Mesenchymal stem cell (in vitro differentiated cells and primary cell): ENCODE results near the gene SLC35E1.

Source experiments
- DNase-seq: peaks from one replicate; pipeline ENCODE4 v3.0.0-alpha.2; 2013
- H2AFZ ChIP-seq: one replicate; pipeline ENCODE4 v1.6.1; 2013; ENCODE audit warnings: low read depth, mild to moderate bottlenecking, control low read depth, inconsistent platforms, low read length, moderate library complexity
- H2AK5ac ChIP-seq: 2 replicates; pipeline ENCODE4 v1.6.1; 2013; ENCODE audit warnings: low read length, moderate library complexity, mild to moderate bottlenecking, inconsistent platforms; ENCODE audit not compliant: severe bottlenecking
- H2BK120ac ChIP-seq: one replicate; pipeline ENCODE4 v1.6.1; 2013; ENCODE audit warnings: low read depth, mild to moderate bottlenecking, inconsistent platforms, low read length, moderate library complexity
- H2BK12ac ChIP-seq, 2 experiments: one replicate each; pipeline ENCODE4 v1.6.1; 2013; ENCODE audit warnings: inconsistent platforms in 2 of 2, low read length in 2 of 2, mild to moderate bottlenecking in 2 of 2, moderate library complexity in 2 of 2, control low read depth in 1 of 2
- H2BK15ac ChIP-seq: one replicate; pipeline ENCODE4 v1.6.1; 2013; ENCODE audit warnings: mild to moderate bottlenecking, low read depth, inconsistent platforms; ENCODE audit not compliant: poor library complexity, severe bottlenecking
- H2BK5ac ChIP-seq: 2 replicates; pipeline ENCODE4 v1.6.1; 2013; ENCODE audit warnings: low read depth, mild to moderate bottlenecking, low read length, control low read depth, inconsistent platforms; ENCODE audit not compliant: poor library complexity, severe bottlenecking
- H3K14ac ChIP-seq, 2 experiments: one replicate each; pipeline ENCODE4 v1.6.1; 2013; ENCODE audit warnings: inconsistent platforms in 2 of 2, low read length in 2 of 2, control low read depth in 1 of 2, mild to moderate bottlenecking in 1 of 2, moderate library complexity in 1 of 2
- H3K18ac ChIP-seq, 2 experiments: one replicate each; pipeline ENCODE4 v1.6.1; 2013; ENCODE audit warnings: inconsistent platforms in 2 of 2, low read length in 2 of 2, control low read depth in 1 of 2, low read depth in 1 of 2, mild to moderate bottlenecking in 1 of 2
- H3K23ac ChIP-seq, 2 experiments: one replicate each; pipeline ENCODE4 v1.6.1; 2013; ENCODE audit warnings: inconsistent platforms in 2 of 2, low read length in 2 of 2, mild to moderate bottlenecking in 2 of 2, moderate library complexity in 2 of 2, control low read depth in 1 of 2
- H3K27ac ChIP-seq: 2 replicates; pipeline ENCODE4 v1.5.1; 2013; ENCODE audit warnings: mild to moderate bottlenecking, moderate library complexity, low read length, control low read depth, inconsistent platforms; ENCODE audit not compliant: poor library complexity, severe bottlenecking
- H3K27me3 ChIP-seq, 2 experiments: 2 replicates each; pipeline versions ENCODE4 v1.6.1 to v1.7.0; 2013; ENCODE audit warnings: low read length in 2 of 2, mild to moderate bottlenecking in 2 of 2, moderate library complexity in 2 of 2, control low read depth in 1 of 2, inconsistent platforms in 1 of 2; ENCODE audit not compliant: control insufficient read depth in 1 of 2, insufficient read depth in 1 of 2
- H3K36me3 ChIP-seq, 2 experiments: 2 replicates each; pipeline versions ENCODE4 v1.6.1 to v1.7.0; 2013; ENCODE audit warnings: low read length in 2 of 2, control low read depth in 1 of 2, inconsistent platforms in 1 of 2, low read depth in 1 of 2, mild to moderate bottlenecking in 1 of 2; ENCODE audit not compliant: insufficient read depth in 2 of 2, control insufficient read depth in 1 of 2
- H3K4ac ChIP-seq, 2 experiments: one replicate each; pipeline ENCODE4 v1.6.1; 2013; ENCODE audit warnings: inconsistent platforms in 2 of 2, low read length in 2 of 2, mild to moderate bottlenecking in 2 of 2, moderate library complexity in 2 of 2, control low read depth in 1 of 2, low read depth in 1 of 2
- H3K4me1 ChIP-seq: 2 replicates; pipeline ENCODE4 v1.6.1; 2013; ENCODE audit warnings: low read depth, low read length, control low read depth; ENCODE audit not compliant: control insufficient read depth, insufficient read depth
- H3K4me2 ChIP-seq: 2 replicates; pipeline ENCODE4 v1.6.1; 2013; ENCODE audit warnings: low read length, mild to moderate bottlenecking, inconsistent platforms; ENCODE audit not compliant: poor library complexity, severe bottlenecking
- H3K4me3 ChIP-seq, 2 experiments: 2 replicates each; pipeline versions ENCODE4 v1.5.1 to v1.7.0; 2013; ENCODE audit warnings: low read length in 2 of 2, mild to moderate bottlenecking in 2 of 2, control low read depth in 1 of 2, low read depth in 1 of 2; ENCODE audit not compliant: insufficient read depth in 1 of 2
- H3K79me1 ChIP-seq: replicated peaks from 2 replicates; pipeline ENCODE4 v1.6.1; 2013; ENCODE audit warnings: mild to moderate bottlenecking, control low read depth, low read length, inconsistent platforms; ENCODE audit not compliant: poor library complexity, severe bottlenecking
- H3K9ac ChIP-seq: 2 replicates; pipeline ENCODE4 v1.7.0; 2013; ENCODE audit warnings: mild to moderate bottlenecking, low read length, moderate library complexity
- H3K9me3 ChIP-seq: 2 replicates; pipeline ENCODE4 v1.7.0; 2013; ENCODE audit warnings: mild to moderate bottlenecking, low read length; ENCODE audit not compliant: control insufficient read depth
- H4K8ac ChIP-seq: one replicate; pipeline ENCODE4 v1.6.1; 2013; ENCODE audit warnings: inconsistent platforms, mild to moderate bottlenecking, low read length, moderate library complexity
- H4K91ac ChIP-seq: one replicate; pipeline ENCODE4 v1.6.1; 2013; ENCODE audit warnings: mild to moderate bottlenecking, low read length, inconsistent platforms
- WGBS: methylation state at CpG from one replicate; pipeline ENCODE4 v1.1.7; 2013; ENCODE audit warnings: mixed read lengths; 5-methylcytosine and 5-hydroxymethylcytosine counted together

Gene SLC35E1

DNA sequence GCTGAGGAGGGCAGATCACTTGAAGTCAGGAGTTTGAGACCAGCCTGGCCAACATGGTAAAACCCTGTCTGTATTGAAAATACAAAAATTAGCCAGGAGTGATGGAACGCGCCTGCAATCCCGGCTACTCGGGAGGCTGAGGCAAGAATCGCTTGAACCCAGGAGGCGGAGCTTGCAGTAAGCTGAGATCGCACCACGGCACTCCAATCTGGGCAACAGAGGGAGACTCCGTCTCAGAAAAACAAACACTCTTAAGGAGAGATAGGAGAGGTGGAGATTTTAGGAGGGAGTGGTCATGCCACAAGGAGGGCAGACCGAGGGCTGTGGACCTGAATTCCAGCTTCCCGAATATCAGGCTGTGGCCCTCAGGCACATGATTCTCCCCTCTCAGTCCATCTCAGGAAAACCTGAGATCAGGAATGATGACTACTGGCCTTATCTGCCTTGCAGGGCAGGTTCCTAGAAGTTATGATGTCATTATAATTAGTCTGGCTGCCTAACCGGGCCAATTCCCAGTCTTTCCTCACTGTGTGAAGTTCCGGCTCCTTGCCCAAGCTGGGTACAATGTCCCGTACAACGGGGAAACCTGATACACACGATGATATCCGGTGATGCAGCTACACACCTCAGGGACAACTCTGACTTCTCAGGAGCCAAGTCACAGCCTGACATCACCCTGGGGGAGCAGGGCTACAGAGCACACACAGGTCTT lies 2.5 kb downstream of the SLC35E1 start:
- H2BK15ac ChIP-seq, result peak overlapping the region; percentile 44
- H3K18ac ChIP-seq, result no peak overlapping the region
- H3K9ac ChIP-seq, result peak overlapping the region; percentile 2
- peaks cover 32% of the 10 kb centered on the region for H3K4me1 ChIP-seq
- peaks cover 33% of the 10 kb centered on the region for H3K79me1 ChIP-seq
- no peaks in the 10 kb centered on the region for H3K27me3 ChIP-seq
- no peak overlapping the region for H2BK120ac ChIP-seq
- no peak overlapping the region for H3K27ac ChIP-seq
- no peak overlapping the region for H3K4me2 ChIP-seq
- no peak for DNase-seq
- H2AK5ac ChIP-seq, result no peak overlapping the region
- no peaks in the 10 kb centered on the region for H3K9me3 ChIP-seq
- H2BK12ac ChIP-seq, result no peak overlapping the region
- no peak overlapping the region for H2BK5ac ChIP-seq
- no peak overlapping the region for H3K4me3 ChIP-seq
- peaks cover 57 to 62% of the 10 kb centered on the region in 2 experiments for H3K36me3 ChIP-seq
- H4K91ac ChIP-seq, result no peak overlapping the region
- H3K4ac ChIP-seq, result no peak overlapping the region
- H3K14ac ChIP-seq, result no peak overlapping the region
- H2AFZ ChIP-seq, result no peak overlapping the region
- H4K8ac ChIP-seq, result no peak overlapping the region
- H3K23ac ChIP-seq, result no peak overlapping the region
- 95% methylated on average over 17 of the region's 17 CpGs for WGBS

DNA sequence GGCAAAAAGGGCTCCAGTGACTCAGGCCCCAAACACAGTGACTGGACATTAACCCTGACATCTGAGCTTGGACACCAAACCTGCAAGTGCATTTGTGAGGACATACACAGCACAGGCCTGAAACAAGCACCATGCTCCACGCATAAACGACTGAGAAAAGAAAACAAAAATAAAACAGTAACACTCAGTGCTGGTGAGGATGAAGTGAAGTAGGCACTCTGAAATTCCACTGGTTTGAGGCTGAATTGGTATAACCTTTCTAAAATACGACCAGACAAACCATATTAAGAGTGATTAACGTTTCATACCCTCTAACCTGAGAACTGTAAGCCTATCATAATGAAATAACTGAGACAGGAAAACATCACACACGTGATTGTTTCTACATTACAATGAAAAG lies 5.5 kb downstream of the SLC35E1 start:
- H2BK15ac ChIP-seq, result no peak overlapping the region
- H2AFZ ChIP-seq, result no peak overlapping the region
- peaks cover 42% of the 10 kb centered on the region for H3K79me1 ChIP-seq
- H3K4me3 ChIP-seq, result no peak overlapping the region
- no peak overlapping the region for H2BK12ac ChIP-seq
- H4K91ac ChIP-seq, result no peak overlapping the region
- no peak overlapping the region for H3K27ac ChIP-seq
- no peak overlapping the region for H2AK5ac ChIP-seq
- H3K9ac ChIP-seq, result no peak overlapping the region
- no peak overlapping the region for H3K18ac ChIP-seq
- H3K23ac ChIP-seq, result no peak overlapping the region
- DNase-seq, result no peak
- no peak overlapping the region for H4K8ac ChIP-seq
- H3K4ac ChIP-seq, result no peak overlapping the region
- peaks cover 21% of the 10 kb centered on the region for H3K4me1 ChIP-seq
- no peak overlapping the region for H3K14ac ChIP-seq
- no peak overlapping the region for H2BK5ac ChIP-seq
- no peak overlapping the region for H3K4me2 ChIP-seq
- no peaks in the 10 kb centered on the region for H3K9me3 ChIP-seq
- no peaks in the 10 kb centered on the region for H3K27me3 ChIP-seq
- 93% methylated on average over 3 of the region's 5 CpGs for WGBS
- H2BK120ac ChIP-seq, result no peak overlapping the region
- peaks cover 66 to 77% of the 10 kb centered on the region in 2 experiments for H3K36me3 ChIP-seq

DNA sequence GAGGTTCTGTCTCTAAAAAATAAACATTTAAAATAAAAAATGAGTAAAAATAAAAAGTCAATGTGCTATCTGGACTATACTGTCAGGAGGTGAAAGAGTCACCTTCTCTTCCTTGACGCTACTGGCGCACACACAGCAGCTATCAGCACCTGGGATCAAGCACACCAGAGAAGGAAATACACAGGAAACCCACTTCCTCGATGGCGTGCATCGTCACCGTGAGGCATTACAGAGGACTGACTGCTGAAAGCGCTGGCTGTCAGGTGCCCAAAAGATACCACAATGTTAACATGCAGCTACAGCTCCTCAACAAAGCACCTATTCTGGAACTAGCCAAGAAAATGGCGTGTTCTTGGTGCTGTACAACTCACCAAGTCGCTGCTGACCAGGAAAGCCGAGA lies 6.1 kb downstream of the SLC35E1 start:
- whole genome bisulfite sequencing, result 99% methylated on average over 10 of the region's 10 CpGs
- Histone ChIP-seq H2BK12ac (no peak overlapping the region), H2AK5ac (no peak overlapping the region), H3K4me2 (no peak overlapping the region), H2BK5ac (no peak overlapping the region), H2AFZ (no peak overlapping the region), H3K18ac (no peak overlapping the region), H3K9me3 (no peaks in the 10 kb centered on the region), H3K4ac (no peak overlapping the region), H3K23ac (no peak overlapping the region), H3K27ac (no peak overlapping the region), H4K8ac (no peak overlapping the region), H3K4me3 (no peak overlapping the region), H3K36me3 (peaks cover 71 to 82% of the 10 kb centered on the region in 2 experiments), H3K14ac (no peak overlapping the region), H3K27me3 (no peaks in the 10 kb centered on the region), H2BK15ac (no peak overlapping the region), H3K79me1 (peaks cover 40% of the 10 kb centered on the region), H3K9ac (no peak overlapping the region), H3K4me1 (peaks cover 18% of the 10 kb centered on the region), H2BK120ac (no peak overlapping the region), H4K91ac (no peak overlapping the region)
- DNase-seq, result no peak

DNA sequence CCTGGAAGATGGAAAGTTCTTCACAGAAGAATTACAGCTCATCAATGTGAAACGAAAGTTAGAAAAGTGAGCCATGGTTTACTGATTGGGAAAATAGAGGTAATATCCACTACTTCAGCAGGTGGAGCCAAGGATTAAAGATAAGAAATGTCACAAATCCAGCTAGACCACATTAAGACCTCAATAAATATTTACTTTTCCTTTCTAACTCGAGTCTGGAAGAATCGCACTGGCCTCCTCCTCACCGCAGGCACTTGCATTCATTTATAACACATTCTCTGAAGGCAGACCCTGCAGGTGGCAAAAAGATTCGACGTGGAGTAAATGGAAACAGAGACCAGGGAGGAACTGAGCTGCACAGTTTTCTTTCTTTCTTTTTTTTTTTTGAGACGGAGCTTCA lies 7.4 kb downstream of the SLC35E1 start:
- no peak overlapping the region for H3K9ac ChIP-seq
- 90% methylated on average over 7 of the region's 7 CpGs for WGBS
- H3K4ac ChIP-seq, result no peak overlapping the region
- no peaks in the 10 kb centered on the region for H3K27me3 ChIP-seq
- H3K18ac ChIP-seq, result no peak overlapping the region
- no peak overlapping the region for H3K4me3 ChIP-seq
- no peak overlapping the region for H2BK120ac ChIP-seq
- no peak overlapping the region for H2BK15ac ChIP-seq
- no peak overlapping the region for H4K91ac ChIP-seq
- no peak overlapping the region for H2BK12ac ChIP-seq
- H3K23ac ChIP-seq, result no peak overlapping the region
- H4K8ac ChIP-seq, result no peak overlapping the region
- peaks cover 40% of the 10 kb centered on the region for H3K79me1 ChIP-seq
- peaks cover 10% of the 10 kb centered on the region for H3K4me1 ChIP-seq
- no peaks in the 10 kb centered on the region for H3K9me3 ChIP-seq
- no peak overlapping the region for H2AFZ ChIP-seq
- H3K36me3 ChIP-seq, result peaks cover 76 to 82% of the 10 kb centered on the region in 2 experiments
- H2AK5ac ChIP-seq, result no peak overlapping the region
- H2BK5ac ChIP-seq, result no peak overlapping the region
- no peak overlapping the region for H3K14ac ChIP-seq
- H3K27ac ChIP-seq, result no peak overlapping the region
- no peak overlapping the region for H3K4me2 ChIP-seq
- DNase-seq, result no peak
